Psoas muscle (tissue), 8 donors: ENCODE measurements around the gene DSG4. TPM values are rescaled to one million over a fixed set of nuclear protein-coding genes. Genes with fewer than 3 reads are reported as not detected.

Source experiments
- ATAC-seq, 4 donors: fragments of 200-7000 bp; cut with Tn5 transposase; one replicate each; pipeline ENCODE4 v1.9.1; 2020; ENCODE audit warnings: moderate library complexity in 3 of 4, mild to moderate bottlenecking in 2 of 4
- DNase-seq, 2 donors: peaks; one replicate each; pipeline ENCODE4 v3.0.0-alpha.2; 2020
- H3K27ac ChIP-seq: fragments of 200-600 bp; one replicate; pipeline ENCODE4 v1.8.0; 2022
- H3K27me3 ChIP-seq, 3 donors: fragments of 200-600 bp in 1 of 3; one replicate each; pipeline versions ENCODE4 v1.6.1 to v1.8.0; 2013 to 2022; ENCODE audit warnings: low read length in 2 of 3, mild to moderate bottlenecking in 2 of 3, moderate library complexity in 1 of 3; ENCODE audit not compliant: insufficient read depth in 3 of 3
- H3K36me3 ChIP-seq, 2 donors: fragments of 200-600 bp in 1 of 2; one replicate each; pipeline versions ENCODE4 v1.6.1 to v1.8.0; 2013 to 2022; ENCODE audit warnings: low read depth in 1 of 2, mild to moderate bottlenecking in 1 of 2, moderate library complexity in 1 of 2; ENCODE audit not compliant: insufficient read depth in 1 of 2
- H3K4me1 ChIP-seq: fragments of 200-600 bp; one replicate; pipeline ENCODE4 v1.8.0; 2022
- H3K4me3 ChIP-seq: fragments of 200-600 bp; one replicate; pipeline ENCODE4 v1.8.0; 2022; ENCODE audit warnings: mild to moderate bottlenecking
- H3K9me3 ChIP-seq: fragments of 200-600 bp; one replicate; pipeline ENCODE4 v1.8.0; 2022
- CTCF ChIP-seq: fragments of 200-600 bp; IDR thresholded peaks from one replicate; pipeline ENCODE4 v1.8.0; 2022; ENCODE audit warnings: antibody characterized with exemption
- WGBS, 3 donors: extraction: QIAGEN DNeasy Blood & Tissue Kit; methylation state at CpG; one replicate each; pipeline versions ENCODE4 v1.1.6 to v1.1.7; 2013; 5-methylcytosine and 5-hydroxymethylcytosine counted together
- intact Hi-C, 2 donors: fragments of 100-400 bp; cut with DNase I; formaldehyde crosslinking; loops; one replicate each; pipeline versions ENCODE4 v1.11.0 to v1.14.2; 2022
- polyA plus RNA-seq, 3 donors: library from polyadenylated mRNA; stranded (reverse); fragments of 200-250 nt; gene quantifications; one replicate each; pipeline ENCODE4 v1.2.3, GENCODE V29; 2013
- total RNA-seq, 4 donors: library from RNA; stranded (reverse); fragmentation: NEBNext Ultra II Directional in 2 of 4; extraction: Animal tissue kit (Norgen Biotek cat#: 25700) in 2 of 4; gene quantifications; one replicate each; pipeline versions ENCODE4 v1.2.1 to v1.2.4, GENCODE V29; 2021 to 2023
- donor health status: healthy with polysubstance abuse.
- donor health status: DM: no; HTN: no; CAD: no; lungs with moderate emphysema.
- donor health status: Bipolar disorder and iron deficiency.
- donor health status: healthy.
- donor health status: DM: yes; HTN: yes; CAD: no.
- donor health status: DM: no; HTN: no; CAD: no.
- donor health status: DM: no; HTN: no; CAD: no.
- donor health status: DM: yes; HTN: yes; CAD: no.

DSG4 gene
- total and polyA plus RNA-seq, 7 donors = not detected

GRCh38 chr18:31373641-31374040, 2.9 kb upstream of the DSG4 start:
- no peaks in the 10 kb centered on the region for H3K4me1 ChIP-seq
- 81 to 83% (median 82%) methylated on average over 4 of the region's 4 CpGs for WGBS, 3 donors
- no peaks in the 10 kb centered on the region for H3K27me3 ChIP-seq
- no peak overlapping the region for H3K27ac ChIP-seq
- intact Hi-C loops = no loop called here
- DNase-seq = no peak
- no peak for TF ChIP-seq CTCF
- no peak overlapping the region for H3K4me3 ChIP-seq
- no peaks in the 10 kb centered on the region for H3K9me3 ChIP-seq
- no peaks in the 10 kb centered on the region for H3K36me3 ChIP-seq
- no peak for ATAC-seq

GRCh38 chr18:31380912-31381311, 4.3 kb downstream of the DSG4 start:
- Histone ChIP-seq H3K27me3 (no peaks in the 10 kb centered on the region), H3K9me3 (no peaks in the 10 kb centered on the region), H3K36me3 (no peaks in the 10 kb centered on the region), H3K4me1 (no peaks in the 10 kb centered on the region), H3K27ac (no peak overlapping the region), H3K4me3 (no peak overlapping the region)
- ATAC-seq (no peak), DNase-seq (no peak)
- intact Hi-C loops = no loop called here
- TF ChIP-seq CTCF = no peak
- WGBS, 3 donors = 83 to 91% (median 87%) methylated on average over 2 of the region's 2 CpGs

- WGBS, 3 donors = 86 to 92% (median 91%) methylated on average over 2 of the region's 2 CpGs
Observed at GRCh38 chr18:31382107-31382506, 5.5 kb downstream of the DSG4 start.

GRCh38 chr18:31386741-31387140, 10.2 kb downstream of the DSG4 start:
- Histone ChIP-seq H3K36me3 (no peaks in the 10 kb centered on the region), H3K27ac (no peak overlapping the region), H3K4me1 (no peaks in the 10 kb centered on the region), H3K27me3 (no peaks in the 10 kb centered on the region), H3K4me3 (no peak overlapping the region), H3K9me3 (no peaks in the 10 kb centered on the region)
- no peak for ATAC-seq
- TF ChIP-seq CTCF = no peak
- intact Hi-C loops = no loop called here
- DNase-seq = no peak
- WGBS, 3 donors = 78 to 86% (median 81%) methylated on average over 6 of the region's 6 CpGs

More at GRCh38 chr18:31382107-31382506, 5.5 kb downstream of the DSG4 start:
- TF ChIP-seq CTCF = no peak
- intact Hi-C loops = no loop called here
- DNase-seq (no peak), ATAC-seq (no peak)
- no peaks in the 10 kb centered on the region for H3K27me3 ChIP-seq
- H3K4me1 ChIP-seq = no peaks in the 10 kb centered on the region
- no peak overlapping the region for H3K27ac ChIP-seq
- no peak overlapping the region for H3K4me3 ChIP-seq
- H3K9me3 ChIP-seq = no peaks in the 10 kb centered on the region
- H3K36me3 ChIP-seq = no peaks in the 10 kb centered on the region

GRCh38 chr18:31393286-31393685, 16.7 kb downstream of the DSG4 start:
- whole genome bisulfite sequencing, 3 donors = 87 to 93% (median 89%) methylated on average over 3 of the region's 3 CpGs
- intact Hi-C loops = no loop called here
- no peak for TF ChIP-seq CTCF
- Histone ChIP-seq H3K27ac (no peak overlapping the region), H3K36me3 (no peaks in the 10 kb centered on the region), H3K4me1 (no peaks in the 10 kb centered on the region), H3K27me3 (no peaks in the 10 kb centered on the region), H3K9me3 (no peaks in the 10 kb centered on the region), H3K4me3 (no peak overlapping the region)
- DNase-seq = no peak
- no peak for ATAC-seq
